H1 (cell line): ENCODE results near the gene CCDC152.
"Not testable (repeated sequence)": the region's sequence is repeated elsewhere in the genome, so short reads cannot be mapped to it uniquely, and the experiment has no call there.

ENCODE experiments used
- ATF3 ChIP-seq: IDR thresholded peaks from 2 replicates; pipeline ENCODE4 v1.6.1; 2011; ENCODE audit warnings: low read depth, mild to moderate bottlenecking, low read length; ENCODE audit not compliant: insufficient read depth
- CBX5 ChIP-seq: fragments of 300-800, 300-1000 bp; sonication (generic); IDR thresholded peaks from 2 replicates; pipeline ENCODE4 v1.7.1; 2016; ENCODE audit warnings: antibody characterized with exemption, low read length, low read depth
- CEBPB ChIP-seq: IDR thresholded peaks from 2 replicates; pipeline ENCODE4 v1.6.1; 2012; ENCODE audit warnings: low read depth, low read length
- CTCF ChIP-seq, 3 experiments: IDR thresholded peaks; 1 replicate in 2 of 3; 2 replicates in 1 of 3; pipeline versions ENCODE4 v1.5.1 to v1.6.1; 2011; ENCODE audit warnings: low read length in 3 of 3, mild to moderate bottlenecking in 3 of 3, inconsistent platforms in 2 of 3, low read depth in 1 of 3, moderate library complexity in 1 of 3; ENCODE audit not compliant: insufficient read depth in 1 of 3; ENCODE audit errors: control extremely low read depth in 1 of 3
- EP300 ChIP-seq, 2 experiments: IDR thresholded peaks; 1 replicate in 1 of 2; 2 replicates in 1 of 2; pipeline ENCODE4 v1.6.1; 2011 to 2012; ENCODE audit warnings: low read depth in 2 of 2, low read length in 2 of 2, mild to moderate bottlenecking in 2 of 2, borderline replicate concordance in 1 of 2, inconsistent platforms in 1 of 2, moderate library complexity in 1 of 2
- FOSL1 ChIP-seq: IDR thresholded peaks from 2 replicates; pipeline ENCODE4 v1.6.1; 2011; ENCODE audit warnings: mild to moderate bottlenecking, low read depth, low read length, moderate library complexity; ENCODE audit not compliant: insufficient read depth
- MAFK ChIP-seq: IDR thresholded peaks from 2 replicates; pipeline ENCODE4 v1.6.1; 2012; ENCODE audit warnings: low read depth, mild to moderate bottlenecking, improper control_type of control experiment, low read length
- MAX ChIP-seq: IDR thresholded peaks from 2 replicates; pipeline ENCODE4 v1.6.1; 2012; ENCODE audit warnings: inconsistent platforms
- POLR2A ChIP-seq, 2 experiments: IDR thresholded peaks; 1 replicate in 1 of 2; 2 replicates in 1 of 2; pipeline ENCODE4 v1.6.1; 2011; ENCODE audit warnings: low read depth in 2 of 2, low read length in 2 of 2, mild to moderate bottlenecking in 2 of 2; ENCODE audit errors: control extremely low read depth in 1 of 2
- POLR2AphosphoS5 ChIP-seq: IDR thresholded peaks from 2 replicates; pipeline ENCODE4 v1.6.1; 2011; ENCODE audit warnings: low read depth, low read length
- RNF2 ChIP-seq: fragments of 200-900, 300-1000 bp; sonication (generic); IDR thresholded peaks from 2 replicates; pipeline ENCODE4 v1.7.1; 2016; ENCODE audit warnings: borderline replicate concordance, low read depth, mild to moderate bottlenecking, antibody characterized with exemption, low read length; ENCODE audit not compliant: poor library complexity, severe bottlenecking; ENCODE audit errors: missing control alignments
- SP1 ChIP-seq: IDR thresholded peaks from 2 replicates; pipeline ENCODE4 v1.6.1; 2011; ENCODE audit warnings: low read depth, low read length
- TEAD4 ChIP-seq: IDR thresholded peaks from 2 replicates; pipeline ENCODE4 v1.6.1; 2012; ENCODE audit warnings: low read depth, low read length, inconsistent platforms, mixed read lengths
- TF ChIP-seq, protein P1 (sequence below): IDR thresholded peaks from 2 replicates; pipeline ENCODE4 v1.6.1; 2012; ENCODE audit warnings: inconsistent platforms

GRCh38 chr5:42844408-42844807, 87.8 kb downstream of the CCDC152 start:
- not testable (repeated sequence) for TF ChIP-seq SP1; CTCF (IDR thresholded peaks at IDR 0.05; ENCODE audit: control extremely low read depth in 1 of 3, insufficient read depth in 1 of 3, low read depth in 1 of 3, low read length in 3 of 3); CBX5; RNF2; MAFK; EP300 (IDR thresholded peaks at IDR 0.05; ENCODE audit: borderline replicate concordance in 1 of 2, low read depth in 2 of 2, low read length in 2 of 2); POLR2A (IDR thresholded peaks at IDR 0.05; ENCODE audit: control extremely low read depth in 1 of 2, low read depth in 2 of 2, low read length in 2 of 2); POLR2AphosphoS5; TEAD4; MAX; FOSL1; CEBPB; ATF3
- TF ChIP-seq, protein P1, sequence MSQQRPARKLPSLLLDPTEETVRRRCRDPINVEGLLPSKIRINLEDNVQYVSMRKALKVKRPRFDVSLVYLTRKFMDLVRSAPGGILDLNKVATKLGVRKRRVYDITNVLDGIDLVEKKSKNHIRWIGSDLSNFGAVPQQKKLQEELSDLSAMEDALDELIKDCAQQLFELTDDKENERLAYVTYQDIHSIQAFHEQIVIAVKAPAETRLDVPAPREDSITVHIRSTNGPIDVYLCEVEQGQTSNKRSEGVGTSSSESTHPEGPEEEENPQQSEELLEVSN: not testable (repeated sequence)
